HepG2 (cell line): ENCODE results near the gene NINL. TPM values are rescaled to one million over a fixed set of nuclear protein-coding genes. Genes with fewer than 3 reads are reported as not detected.
"Not testable (repeated sequence)": the region's sequence is repeated elsewhere in the genome, so short reads cannot be mapped to it uniquely, and the experiment has no call there.

Experiments used
- ATAC-seq: fragments of 200-7000 bp; cut with Tn5 transposase; 3 replicates; pipeline ENCODE4 v1.9.1; 2020; ENCODE audit warnings: mild to moderate bottlenecking, moderate library complexity
- BruUV-seq: library from RNA; stranded (reverse); fragments of 400-500 nt; replicated peaks from 2 replicates; lab custom pipeline; 2021; lab: Mats Ljungman, UMichigan
- CTCF ChIA-PET: fragments of 300-600 bp; formaldehyde crosslinking; extraction: SDS; loops from one replicate; lab custom pipeline; 2021; ENCODE audit warnings: low total read pairs, inconsistent platforms, low intra/inter-chr PET ratio; lab: Yijun Ruan, JAX
- POLR2A ChIA-PET: fragments of 350-600 bp; sonication (Branson Sonifier 250); formaldehyde crosslinking; loops from one replicate; lab custom pipeline; 2020; ENCODE audit warnings: antibody characterized with exemption, inconsistent platforms; lab: Yijun Ruan, JAX
- DNase-seq: peaks from one replicate; pipeline ENCODE4 v3.0.0-alpha.2; 2015; ENCODE audit warnings: low spot score
- FAIRE-seq: peaks from 3 replicates; lab custom pipeline; 2011; peaks lifted over from hg19 to GRCh38; lab: Jason Lieb, UNC
- H2AFZ ChIP-seq: one replicate; pipeline ENCODE4 v1.6.1; 2011; ENCODE audit warnings: low read length, inconsistent platforms
- H3K27ac ChIP-seq: fragments of 300-600 bp; 3 replicates; pipeline ENCODE4 v1.8.0; 2011; ENCODE audit warnings: mixed run types, mild to moderate bottlenecking, mixed read lengths, low read length, inconsistent platforms; ENCODE audit not compliant: insufficient read depth; ENCODE audit errors: extremely low read length
- H3K27me3 ChIP-seq, 2 experiments: fragments of 200-600 bp in 1 of 2; 2 replicates in 1 of 2; 3 replicates in 1 of 2; pipeline versions ENCODE4 v1.6.0 to v1.8.0; 2011; ENCODE audit warnings: low read length in 2 of 2, mild to moderate bottlenecking in 2 of 2, moderate library complexity in 2 of 2, inconsistent platforms in 1 of 2; ENCODE audit not compliant: insufficient read depth in 2 of 2, control insufficient read depth in 1 of 2
- H3K36me3 ChIP-seq, 2 experiments: fragments of 200-600 bp in 1 of 2; replicated peaks in 1 of 2; 2 replicates in 1 of 2; 3 replicates in 1 of 2; pipeline versions ENCODE4 v1.5.1 to v1.8.0; 2011; ENCODE audit warnings: low read length in 2 of 2, inconsistent platforms in 1 of 2; ENCODE audit not compliant: insufficient read depth in 2 of 2, control insufficient read depth in 1 of 2
- H3K4me1 ChIP-seq: 2 replicates; pipeline ENCODE4 v1.5.1; 2012; ENCODE audit warnings: low read length, inconsistent platforms; ENCODE audit not compliant: insufficient read depth
- H3K4me2 ChIP-seq: 2 replicates; pipeline ENCODE4 v1.6.0; 2011; ENCODE audit warnings: low read depth, low read length, inconsistent platforms
- H3K4me3 ChIP-seq, 3 experiments: fragments of 200-600 bp in 1 of 3; sonication (generic), shearing (Covaris generic) in 1 of 3; replicated peaks in 1 of 3; 2 replicates each; pipeline ENCODE4 v1.5.1; 2011 to 2016; ENCODE audit warnings: low read length in 3 of 3, inconsistent platforms in 2 of 3, low read depth in 2 of 3, mild to moderate bottlenecking in 2 of 3, control low read depth in 1 of 3, mixed read lengths in 1 of 3; ENCODE audit not compliant: insufficient read depth in 1 of 3
- H3K79me2 ChIP-seq: one replicate; pipeline ENCODE4 v1.6.1; 2011; ENCODE audit warnings: low read length, inconsistent platforms; ENCODE audit not compliant: insufficient read depth
- H3K9ac ChIP-seq: 2 replicates; pipeline ENCODE4 v1.6.0; 2011; ENCODE audit warnings: mild to moderate bottlenecking, low read depth, low read length, inconsistent platforms; ENCODE audit not compliant: insufficient read depth
- H3K9me3 ChIP-seq: 2 replicates; pipeline ENCODE4 v1.5.1; 2012; ENCODE audit warnings: mild to moderate bottlenecking, low read length
- H4K20me1 ChIP-seq: 2 replicates; pipeline ENCODE4 v1.6.0; 2011; ENCODE audit warnings: inconsistent platforms, mild to moderate bottlenecking, low read length, moderate library complexity; ENCODE audit not compliant: insufficient read depth
- AGO2 ChIP-seq: fragments of 200-400 bp; formaldehyde crosslinking; optimal IDR thresholded peaks from 2 replicates; pipeline ENCODE3; 2017; ENCODE audit warnings: mild to moderate bottlenecking, low read depth, low read length, moderate library complexity
- POLR2A ChIP-seq, 2 experiments: IDR thresholded peaks; 2 replicates each; pipeline ENCODE4 v1.6.1; 2011; ENCODE audit warnings: low read depth in 2 of 2, low read length in 2 of 2, mild to moderate bottlenecking in 1 of 2, moderate library complexity in 1 of 2; ENCODE audit not compliant: insufficient read depth in 1 of 2
- ZNF687 ChIP-seq: sonication (generic); formaldehyde crosslinking; IDR thresholded peaks from 2 replicates; pipeline ENCODE4 v1.5.1; 2020; ENCODE audit warnings: mild to moderate bottlenecking, missing genetic modification reagents, moderate library complexity
- WGBS: methylation state at CpG from one replicate; pipeline ENCODE4 v1.1.6; 2017; ENCODE audit warnings: low lambda C conversion rate; 5-methylcytosine and 5-hydroxymethylcytosine counted together
- in situ Hi-C: cut with HindIII; loops from 2 replicates; pipeline ENCODE4 v1.10.0; 2017; ENCODE audit warnings: low pct_unique_long_range_greater_than_20kb; ENCODE audit not compliant: extremely low pct_ligation_motif_present
- intact Hi-C: fragments of 100-400 bp; cut with micrococcal nuclease; formaldehyde crosslinking; loops from one replicate; pipeline ENCODE4 v1.10.0; 2022; ENCODE audit not compliant: unreplicated experiment
- polyA plus RNA-seq, 8 experiments: library from polyadenylated mRNA; depleted of rRNA in 3 of 8; stranded (reverse) in 7 of 8; unstranded in 1 of 8; fragments of >200 nt; fragmentation: Illumina TruSeq in 4 of 8; extraction: Trizol in 4 of 8; gene quantifications; 2 replicates each; pipeline versions ENCODE4 v1.2.1 to v1.2.3, GENCODE V29; 2011 to 2016; ENCODE audit warnings: low read depth in 4 of 8, missing spikeins in 1 of 8, mixed read lengths in 1 of 8; ENCODE audit not compliant: insufficient read depth in 1 of 8
- total RNA-seq, 5 experiments: library from RNA; depleted of rRNA; stranded (reverse); fragments of >200 nt; fragmentation: Illumina TruSeq; extraction: Trizol; gene quantifications; 2 replicates each; pipeline ENCODE4 v1.2.3, GENCODE V29; 2016; ENCODE audit warnings: low read depth in 1 of 5

NINL gene
- total and polyA plus RNA-seq, 2 of the 13 experiments (the other 11 are each of a cell fraction or from before 2014, with no cell fraction given) = 32.3 to 34.3 TPM

- H3K9me3 ChIP-seq, H3K27ac ChIP-seq, H2AFZ ChIP-seq, CTCF ChIA-PET, H3K79me2 ChIP-seq, BruUV-seq, H3K9ac ChIP-seq, FAIRE-seq, DNase-seq, H4K20me1 ChIP-seq, H3K27me3 ChIP-seq, H3K4me2 ChIP-seq, ATAC-seq, H3K4me3 ChIP-seq, in situ Hi-C loops: not testable (repeated sequence)
- POLR2A ChIA-PET = interaction anchor here (0.9 kb wide), 1 partner anchor 50 kb away, joined by 3 read pairs; no protein-coding TSS in a partner anchor
- Histone ChIP-seq H3K4me1 (peaks cover 15% of the 10 kb centered on the region), H3K36me3 (peaks cover 28 to 62% of the 10 kb centered on the region in 2 experiments)
- TF ChIP-seq POLR2A (IDR thresholded peaks at IDR 0.05; ENCODE audit: insufficient read depth in 1 of 2, low read depth in 2 of 2, low read length in 2 of 2) (0 out of 4 replicates have a peak, but pooled peaks of 1 of the 2 experiments have one; percentile 11), ZNF687 (CRISPR knock-in tag) (peak; percentile 12; the same call in 1 of the 2 replicates), AGO2 (peak; percentile 46)
- WGBS = 97% methylated on average over 6 of the region's 6 CpGs
- intact Hi-C loops = loop anchor here (10.0 kb wide), 1 partner anchor 192 kb away; the partner anchor contains the start of gene ZNF337
These were observed 82.2 kb downstream of the NINL start for GRCh38 chr20:25503051-25503639.
